HEK293T (cell line): ENCODE data around the gene KMT2B.

Source experiments
- ARNT ChIP-seq: fragments of 450-650 bp; IDR thresholded peaks from 2 replicates; pipeline ENCODE4 v1.6.1; 2017; ENCODE audit warnings: mild to moderate bottlenecking
- L3MBTL2 ChIP-seq: fragments of 450-650 bp; conservative IDR thresholded peaks from 2 replicates; pipeline ENCODE4 v1.6.1; 2016; ENCODE audit warnings: mild to moderate bottlenecking
- LEF1 ChIP-seq: fragments of 450-650 bp; IDR thresholded peaks from 2 replicates; pipeline ENCODE4 v1.6.1; 2017; ENCODE audit warnings: mild to moderate bottlenecking, borderline replicate concordance
- PKNOX1 ChIP-seq: fragments of 450-650 bp; IDR thresholded peaks from 2 replicates; pipeline ENCODE4 v1.6.1; 2016
- SP1 ChIP-seq: fragments of 450-650 bp; IDR thresholded peaks from 2 replicates; pipeline ENCODE4 v1.6.1; 2017
- SUZ12 ChIP-seq: fragments of 450-650 bp; IDR thresholded peaks from 2 replicates; pipeline ENCODE4 v1.6.1; 2016; ENCODE audit warnings: mild to moderate bottlenecking

- TF ChIP-seq L3MBTL2 (no peak), SUZ12 (no peak), PKNOX1 (peak; percentile 79), SP1 (no peak), ARNT (no peak), LEF1 (no peak)
These were observed 57.7 kb downstream of the KMT2B start, which contains the start of gene ARHGAP33 for GRCh38 chr19:35775298-35776101.
